Activated CD4-positive, alpha-beta T cell treated with anti-CD3 and anti-CD28 coated beads for 24 hours (primary cell): Measurements from ENCODE around the gene ISL2.

Experiments used
- DNase-seq, 2 donors: peaks; one replicate each; pipeline ENCODE4 v3.0.0-alpha.2; 2020; ENCODE audit warnings: low read depth in 2 of 2

The ISL2 gene

DNA sequence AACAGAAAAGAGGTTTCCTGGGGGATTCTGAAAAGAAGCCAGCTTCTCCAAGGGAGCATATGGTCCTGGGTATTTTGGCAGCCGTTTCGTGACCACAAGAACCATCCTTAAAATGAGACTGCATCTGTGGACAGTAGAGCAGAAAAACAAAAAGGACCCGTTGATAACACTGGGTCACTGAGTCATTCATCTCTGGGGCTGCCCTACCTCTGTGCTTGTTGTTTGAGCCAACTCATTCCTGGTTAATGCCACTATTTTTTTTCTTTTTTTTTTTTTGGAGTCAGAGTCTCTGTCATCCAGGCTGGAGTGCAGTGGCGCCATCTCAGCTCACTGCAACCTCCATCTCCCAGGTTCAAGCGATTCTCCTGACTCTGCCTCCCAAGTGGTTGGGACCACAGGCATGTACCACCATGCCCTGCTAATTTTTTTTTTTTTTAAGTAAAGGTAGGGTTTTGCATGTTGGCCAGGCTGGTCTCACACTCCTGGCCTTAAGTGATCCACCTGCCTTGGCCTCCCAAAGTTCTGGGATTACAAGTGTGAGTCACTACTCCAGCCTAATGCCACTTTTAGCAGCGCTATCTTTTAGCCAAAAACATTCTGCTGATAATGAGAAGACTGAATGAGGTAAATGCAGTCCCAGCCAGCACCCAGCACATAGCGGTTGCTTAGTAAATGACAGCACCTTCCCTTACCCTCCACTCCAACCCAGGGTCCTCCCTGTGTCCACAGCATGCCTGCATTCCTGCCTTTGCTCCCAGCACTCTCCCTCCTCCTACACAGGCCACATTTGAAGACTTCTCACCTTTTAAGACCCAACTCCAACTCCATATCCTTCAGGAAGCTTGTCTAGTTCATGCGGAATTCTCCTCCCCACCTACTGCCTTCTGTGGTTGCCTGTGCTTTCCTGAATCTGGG lies 9.1 kb upstream of the ISL2 start:
- no peak for DNase-seq

DNA sequence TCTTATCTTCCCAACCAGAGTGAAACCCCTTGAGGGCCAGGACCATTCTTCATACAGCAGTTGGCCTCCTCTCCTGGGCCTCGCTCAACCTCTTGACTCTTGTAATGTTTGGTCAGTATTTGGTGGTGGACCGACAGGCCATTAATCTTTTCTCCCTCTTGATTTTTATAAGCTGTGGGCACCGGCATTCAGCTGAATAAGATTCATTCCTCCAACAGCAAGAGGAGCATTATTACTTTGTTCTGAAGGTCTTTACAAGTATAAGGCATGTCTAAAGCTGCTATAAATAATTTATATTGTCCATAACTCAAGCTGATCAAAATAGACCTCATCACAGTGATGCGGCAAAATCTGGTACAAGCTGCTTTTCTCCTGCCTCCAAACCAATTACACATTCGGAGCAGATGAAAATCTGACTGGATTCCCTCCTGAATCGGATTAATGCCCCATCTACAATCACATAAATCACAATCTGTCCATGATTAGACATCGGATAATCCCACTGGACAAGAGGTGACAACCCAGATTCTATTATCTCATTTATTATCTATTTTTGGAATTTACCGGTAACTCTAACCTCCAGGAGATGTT lies 8.4 kb upstream of the ISL2 start:
- DNase-seq, result no peak

DNA sequence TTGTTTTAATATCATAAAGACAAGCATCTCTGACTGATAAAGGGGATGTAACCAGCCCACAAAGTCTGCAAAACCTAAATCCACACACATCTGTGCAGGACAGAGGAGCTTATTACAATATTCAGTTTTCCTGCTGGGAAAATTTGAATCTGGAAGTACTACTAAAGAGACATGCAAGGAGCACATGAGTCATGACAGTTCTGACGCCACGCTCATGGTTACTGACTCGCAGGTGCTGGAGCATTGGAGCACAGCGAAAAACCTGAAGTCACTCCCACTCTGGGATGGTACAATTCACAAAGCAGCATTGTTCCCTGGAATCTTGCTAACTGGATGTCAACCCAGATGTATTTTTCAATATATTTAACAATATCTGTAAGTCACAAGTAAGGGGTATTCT lies 7.6 kb upstream of the ISL2 start:
- no peak for DNase-seq

DNA sequence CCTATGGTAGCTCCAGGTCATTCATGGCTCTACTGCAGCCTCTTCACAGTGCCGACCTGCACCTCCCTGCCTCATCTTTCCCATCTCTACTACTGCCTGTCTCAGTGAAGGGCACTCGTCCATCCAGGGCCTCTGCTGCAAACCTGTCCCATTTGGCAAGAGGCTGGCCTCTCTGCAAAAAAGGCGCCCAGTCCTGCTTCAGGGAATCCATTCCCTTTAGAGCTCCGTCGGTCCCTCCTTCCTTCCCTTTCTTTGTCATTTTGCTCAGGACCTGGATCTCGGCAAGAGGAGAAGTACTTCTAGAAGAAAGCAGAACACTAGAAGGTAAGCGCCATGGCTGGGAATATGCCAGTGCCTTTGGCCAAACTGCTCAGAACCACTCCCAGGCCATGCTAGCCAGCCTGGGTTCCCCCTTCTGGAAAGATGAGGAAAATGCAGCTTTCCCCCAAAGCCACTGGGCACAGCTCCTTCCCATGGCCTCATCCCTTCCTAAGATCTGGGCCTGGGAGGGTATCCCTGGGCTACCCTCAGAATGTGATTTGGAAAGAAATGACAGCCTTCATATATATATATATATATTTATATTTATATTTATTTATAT lies 6.4 kb upstream of the ISL2 start:
- no peak for DNase-seq

DNA sequence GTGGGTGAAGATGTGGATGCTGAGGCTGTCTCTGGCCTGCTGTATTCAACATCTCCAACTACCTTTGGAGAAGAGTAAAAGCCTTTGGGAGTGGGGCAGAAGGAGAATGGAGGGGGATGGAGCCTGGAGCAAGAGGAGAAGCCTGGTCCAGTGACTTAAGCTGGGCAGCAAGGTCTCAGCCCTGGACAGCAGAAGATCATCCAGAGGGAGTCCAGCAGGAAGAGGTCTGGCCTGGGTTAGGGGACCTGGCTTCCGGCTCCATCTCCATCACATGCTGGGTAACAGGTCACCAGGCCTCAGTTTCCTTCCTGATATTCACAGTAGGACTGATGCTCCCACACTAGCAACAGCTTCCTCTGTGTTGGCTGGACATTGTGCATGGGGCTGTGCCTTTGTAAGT lies 3.8 kb upstream of the ISL2 start:
- no peak for DNase-seq

DNA sequence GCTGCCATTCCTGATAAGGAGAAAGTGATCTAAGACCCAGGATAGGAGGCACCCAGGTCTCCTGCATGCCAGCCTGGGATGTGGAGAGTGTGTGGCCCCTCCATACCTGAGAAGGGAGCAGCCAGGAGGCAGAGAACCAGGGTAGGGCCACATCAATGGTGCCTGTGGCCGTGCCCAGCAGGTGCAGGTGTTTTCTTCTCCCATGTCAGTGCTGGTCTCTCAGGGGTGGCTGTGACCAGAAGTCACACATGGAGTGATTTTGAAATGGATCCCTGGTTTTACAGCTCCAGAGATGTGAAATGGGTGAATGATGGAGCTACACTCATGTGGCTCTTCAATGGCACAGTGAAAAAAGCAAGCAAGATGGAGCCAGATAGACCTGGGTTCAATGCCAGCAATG lies 3.3 kb upstream of the ISL2 start:
- no peak for DNase-seq

DNA sequence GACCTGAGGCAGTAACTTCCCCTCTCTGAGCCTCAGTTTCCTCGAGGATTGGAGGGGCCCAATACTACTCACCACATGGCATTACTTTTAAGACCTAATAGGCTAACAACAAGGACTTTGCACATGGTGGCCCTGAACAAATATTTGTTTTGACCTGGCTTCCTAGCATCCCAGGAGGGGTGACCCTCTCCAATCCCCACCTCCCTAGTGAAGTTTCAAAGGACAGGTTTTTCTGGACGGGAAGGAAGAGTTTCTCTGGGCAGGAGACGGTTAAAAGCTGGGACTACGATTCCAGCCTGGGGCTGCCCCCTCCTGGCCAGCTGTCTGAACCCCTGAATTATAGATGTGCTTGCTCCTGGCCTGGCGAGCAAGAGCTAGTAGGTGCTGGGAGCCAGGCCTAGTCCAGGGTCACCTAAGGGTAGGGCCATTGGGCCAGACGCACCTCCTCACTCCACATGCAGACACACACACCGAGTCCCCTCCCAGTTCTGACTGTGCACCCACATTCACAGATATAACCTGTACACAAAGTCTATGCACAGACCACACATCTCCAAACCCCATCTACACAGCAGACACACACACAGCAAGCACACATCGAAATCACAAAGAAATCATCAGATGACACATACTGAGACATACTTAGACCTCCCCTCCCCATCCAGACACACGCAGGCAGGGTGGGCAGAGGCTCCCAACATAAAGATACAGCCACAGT lies 2.7 kb upstream of the ISL2 start:
- DNase-seq, result no peak

DNA sequence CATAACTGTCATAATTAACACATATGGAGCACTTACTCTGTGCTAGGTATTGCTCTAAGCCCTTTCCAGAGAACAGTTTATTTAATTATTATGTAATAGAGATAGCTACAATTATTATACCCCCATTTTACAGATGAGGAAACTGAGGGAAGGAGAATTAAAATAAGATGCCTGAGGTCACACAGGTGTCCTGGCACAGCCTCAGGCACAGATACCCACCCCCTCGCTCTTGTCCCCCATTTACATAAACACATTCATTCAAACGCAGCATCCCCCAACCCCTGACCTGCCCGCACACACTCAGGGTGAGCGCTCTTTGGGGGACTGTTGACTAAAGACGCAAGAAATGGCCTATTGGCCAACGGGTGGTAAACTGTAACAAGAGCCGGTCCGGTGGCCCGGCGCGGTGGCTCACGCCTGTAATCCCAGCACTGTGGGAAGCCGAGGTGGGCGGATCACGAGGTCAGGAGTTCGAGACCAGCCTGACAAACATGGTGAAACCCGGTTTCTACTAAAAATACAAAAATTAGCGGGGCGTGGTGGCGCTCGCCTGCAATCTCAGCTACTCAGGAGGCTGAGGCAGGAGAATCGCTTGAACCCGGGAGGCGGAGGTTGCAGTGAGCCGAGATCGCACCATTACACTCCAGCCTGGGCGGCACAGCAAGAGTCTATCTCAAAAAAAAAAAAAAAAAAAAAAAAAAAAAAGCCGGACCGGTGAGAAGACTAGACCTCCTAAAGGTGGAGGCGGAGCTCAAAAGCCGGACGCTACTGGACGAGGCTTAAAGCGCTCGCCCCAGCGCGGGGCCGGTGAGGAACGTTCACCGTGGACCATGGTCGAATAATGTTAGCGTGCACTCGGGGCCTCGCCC lies 1.9 kb upstream of the ISL2 start:
- no peak for DNase-seq

DNA sequence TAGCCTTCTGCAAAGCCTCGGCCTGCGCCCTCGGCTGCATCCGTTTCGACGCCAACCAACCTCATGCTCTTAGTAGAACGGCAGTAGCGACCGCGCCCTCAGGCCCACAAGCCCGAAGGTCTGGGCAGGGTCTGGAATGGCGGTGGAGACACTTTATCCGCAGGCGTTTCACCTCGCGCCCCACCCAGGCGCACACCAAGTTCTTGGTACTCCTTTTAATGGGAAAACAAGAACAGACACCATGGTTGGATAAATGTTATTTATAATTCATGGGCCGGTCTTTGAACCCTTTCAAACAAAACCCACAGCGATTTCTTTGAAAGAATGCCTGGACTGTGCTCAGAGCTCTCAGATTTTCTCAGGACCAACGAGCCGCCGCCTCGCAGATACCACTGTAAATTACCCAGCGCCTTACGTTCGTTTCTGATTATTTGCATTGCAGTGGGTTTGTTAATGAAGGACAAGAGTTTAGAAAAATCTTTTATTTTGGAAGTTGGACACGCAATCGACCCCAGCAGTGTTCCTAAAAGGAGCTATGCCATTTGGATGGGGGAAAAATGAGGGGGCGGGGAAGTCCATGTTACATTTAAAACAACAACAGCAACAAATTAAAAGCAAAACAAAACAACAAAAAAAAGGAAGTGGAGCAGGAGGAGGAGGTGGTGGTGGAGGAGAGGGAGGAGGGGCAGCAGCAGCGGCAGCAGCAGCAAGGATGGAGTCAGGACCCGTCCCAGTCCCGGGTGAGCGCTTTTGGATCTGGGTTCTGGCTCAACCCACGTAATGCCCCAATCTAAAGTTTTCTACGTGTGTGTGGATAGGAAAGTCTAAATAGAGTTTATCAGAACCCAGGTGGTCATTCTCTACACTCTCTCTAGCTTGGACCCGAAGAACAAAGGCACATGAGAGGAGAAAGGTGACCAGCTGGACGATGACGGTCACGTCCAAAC lies 993 bp upstream of the ISL2 start:
- no peak for DNase-seq

DNA sequence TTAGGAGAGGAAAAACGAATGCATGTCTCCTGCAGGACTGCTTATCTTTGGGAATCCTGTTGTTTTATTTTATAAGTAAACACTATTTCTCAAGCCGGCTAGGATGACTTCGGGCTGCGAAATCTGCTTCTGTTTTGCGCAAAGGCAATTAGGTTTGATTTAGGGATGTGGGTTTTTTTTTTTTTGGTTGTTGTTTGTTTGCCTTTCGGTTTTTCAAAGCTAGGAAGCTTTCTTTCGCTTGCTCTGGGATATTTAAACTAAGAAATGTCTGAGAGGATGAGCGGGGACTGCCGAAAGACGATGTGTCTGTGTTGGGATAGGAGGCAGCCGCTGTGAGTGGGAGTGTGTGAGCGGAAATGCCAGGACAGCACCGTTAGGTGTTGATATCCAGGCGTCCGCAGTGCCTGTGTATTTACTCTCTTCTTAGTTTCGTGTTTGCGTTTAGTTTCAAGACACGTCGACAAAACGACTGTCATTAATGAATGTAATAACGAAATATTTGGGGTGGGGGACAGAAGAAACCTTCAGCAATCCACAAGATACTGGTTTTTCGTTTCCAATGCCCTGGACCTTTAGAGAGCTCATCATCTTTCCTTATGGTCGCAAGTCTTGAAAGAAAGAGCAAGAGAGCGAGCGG lies 604 bp downstream of the ISL2 start:
- DNase-seq, result no peak

DNA sequence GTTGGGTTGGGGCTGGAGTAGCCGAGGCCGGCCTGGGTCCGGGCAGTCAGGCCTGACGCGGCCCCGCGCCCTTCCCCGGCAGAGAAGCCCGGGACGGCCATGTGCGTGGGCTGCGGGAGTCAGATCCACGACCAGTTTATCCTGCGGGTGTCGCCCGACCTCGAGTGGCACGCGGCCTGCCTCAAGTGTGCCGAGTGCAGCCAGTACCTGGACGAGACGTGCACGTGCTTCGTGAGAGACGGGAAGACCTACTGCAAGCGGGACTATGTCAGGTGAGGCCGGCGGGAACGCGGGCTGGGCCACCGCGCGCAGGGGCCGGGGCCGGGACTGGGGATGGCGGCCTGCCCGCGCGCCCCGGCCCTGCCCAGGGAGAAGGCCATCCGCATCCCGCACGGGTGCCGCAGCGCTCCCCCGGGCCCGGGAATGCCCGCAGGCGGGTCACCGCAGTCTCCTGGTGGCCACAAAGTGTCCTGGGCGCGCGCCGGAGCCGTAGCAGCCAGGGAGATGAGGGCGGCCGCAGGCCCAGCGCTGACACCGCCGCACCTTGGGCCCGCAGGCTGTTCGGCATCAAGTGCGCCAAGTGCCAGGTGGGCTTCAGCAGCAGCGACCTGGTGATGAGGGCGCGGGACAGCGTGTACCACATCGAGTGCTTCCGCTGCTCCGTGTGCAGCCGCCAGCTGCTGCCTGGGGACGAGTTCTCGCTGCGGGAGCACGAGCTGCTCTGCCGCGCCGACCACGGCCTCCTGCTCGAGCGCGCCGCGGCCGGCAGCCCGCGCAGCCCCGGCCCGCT lies 1.3 kb downstream of the ISL2 start:
- no peak for DNase-seq

DNA sequence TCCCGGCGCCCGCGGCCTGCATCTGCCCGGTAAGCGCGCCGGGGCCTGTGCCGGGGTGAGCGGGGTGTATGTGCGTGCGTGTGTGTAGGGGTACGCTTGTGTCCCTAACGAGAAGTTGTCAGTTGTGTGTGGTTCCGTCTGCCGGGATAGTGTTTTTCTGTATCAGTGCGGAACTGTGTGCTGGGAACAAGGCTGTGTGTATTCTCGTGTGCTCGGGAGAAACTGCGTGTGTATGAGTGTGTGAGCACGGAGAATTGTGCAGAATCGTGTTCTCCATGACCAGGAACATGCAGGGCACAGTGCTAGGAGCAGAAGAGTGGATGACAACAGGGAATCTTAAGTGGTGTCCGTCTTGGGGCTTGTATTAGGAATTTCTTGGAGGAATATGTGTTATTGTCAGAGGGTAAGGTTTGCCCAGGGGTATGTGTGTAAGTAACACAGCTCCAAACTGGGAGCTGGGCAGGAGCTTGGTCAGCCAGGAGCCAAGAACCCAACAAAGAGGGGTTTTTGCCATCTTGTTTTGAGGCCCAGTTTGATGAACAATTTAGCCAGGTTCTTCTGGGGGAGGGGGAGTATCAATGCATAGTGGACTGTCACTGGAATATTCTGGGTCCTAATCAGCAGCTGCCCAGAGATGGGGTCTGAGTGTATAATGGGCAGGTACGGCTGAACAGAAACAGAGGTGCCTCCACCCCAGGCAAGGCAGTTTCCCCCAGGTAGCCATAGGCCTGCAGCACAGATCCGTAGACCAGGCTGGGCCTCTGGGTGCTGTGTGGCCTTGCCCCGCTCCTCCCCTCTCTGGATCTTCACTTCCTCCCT lies 2.1 kb downstream of the ISL2 start:
- no peak for DNase-seq

DNA sequence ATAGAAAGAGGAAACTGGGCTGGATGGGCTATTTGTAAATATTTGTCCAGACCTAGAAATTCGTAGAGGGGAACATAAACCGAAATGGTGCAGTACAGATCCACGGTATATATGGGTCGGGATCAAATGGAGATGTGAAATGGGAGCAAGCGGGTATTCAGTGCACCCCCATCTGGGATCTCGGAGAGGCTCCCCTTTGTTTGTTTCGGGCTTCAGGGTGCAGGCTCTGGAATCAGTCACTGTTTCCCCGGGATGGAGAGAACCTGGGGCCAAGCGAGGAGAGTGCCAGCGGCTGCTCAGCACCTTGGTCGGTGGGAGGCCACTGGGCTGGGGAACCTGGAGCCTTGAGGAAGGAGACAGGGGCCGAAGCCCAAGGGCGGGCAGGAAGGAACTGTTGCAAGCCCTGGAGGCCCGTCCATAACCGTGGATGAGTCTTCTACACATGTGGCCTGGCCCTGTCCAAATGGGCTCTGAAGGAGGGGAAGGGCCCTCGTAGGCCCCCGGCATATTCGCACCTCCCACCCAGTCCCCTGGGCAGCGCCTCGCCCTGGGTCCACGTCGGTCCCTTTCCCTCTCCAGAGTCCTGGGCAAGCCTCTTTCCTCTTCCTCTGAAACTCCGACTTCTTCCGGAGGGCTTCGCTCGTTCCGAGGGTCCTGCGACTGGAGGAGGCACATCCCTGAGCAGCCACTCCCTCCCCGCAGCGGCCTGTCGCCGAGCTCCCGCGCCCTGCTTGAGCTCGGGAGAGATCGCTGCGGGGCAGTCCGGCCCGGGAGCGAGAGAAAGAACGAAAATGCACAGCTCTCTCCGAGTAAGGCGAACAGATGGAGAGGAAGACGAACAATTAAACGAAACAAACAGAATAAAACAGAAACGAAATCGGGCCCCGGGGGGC lies 3.0 kb downstream of the ISL2 start:
- no peak for DNase-seq

DNA sequence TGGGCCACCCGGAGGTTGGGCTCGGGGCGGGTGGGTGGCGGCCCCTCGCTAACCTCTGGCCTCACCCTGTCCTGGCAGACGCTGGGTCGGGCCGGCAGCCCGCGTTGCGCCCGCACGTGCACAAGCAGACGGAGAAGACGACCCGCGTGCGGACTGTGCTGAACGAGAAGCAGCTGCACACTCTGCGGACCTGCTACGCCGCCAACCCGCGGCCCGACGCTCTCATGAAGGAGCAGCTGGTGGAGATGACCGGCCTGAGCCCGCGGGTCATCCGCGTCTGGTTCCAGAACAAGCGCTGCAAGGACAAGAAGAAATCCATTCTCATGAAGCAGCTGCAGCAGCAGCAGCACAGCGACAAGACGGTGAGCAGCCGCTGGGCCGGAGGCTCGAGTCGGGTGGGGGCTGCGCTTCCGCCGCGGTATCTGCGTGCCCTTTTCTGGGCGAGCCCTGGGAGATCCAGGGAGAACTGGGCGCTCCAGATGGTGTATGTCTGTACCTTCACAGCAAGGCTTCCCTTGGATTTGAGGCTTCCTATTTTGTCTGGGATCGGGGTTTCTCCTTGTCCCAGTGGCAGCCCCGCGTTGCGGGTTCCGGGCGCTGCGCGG lies 3.7 kb downstream of the ISL2 start:
- DNase-seq, result no peak

DNA sequence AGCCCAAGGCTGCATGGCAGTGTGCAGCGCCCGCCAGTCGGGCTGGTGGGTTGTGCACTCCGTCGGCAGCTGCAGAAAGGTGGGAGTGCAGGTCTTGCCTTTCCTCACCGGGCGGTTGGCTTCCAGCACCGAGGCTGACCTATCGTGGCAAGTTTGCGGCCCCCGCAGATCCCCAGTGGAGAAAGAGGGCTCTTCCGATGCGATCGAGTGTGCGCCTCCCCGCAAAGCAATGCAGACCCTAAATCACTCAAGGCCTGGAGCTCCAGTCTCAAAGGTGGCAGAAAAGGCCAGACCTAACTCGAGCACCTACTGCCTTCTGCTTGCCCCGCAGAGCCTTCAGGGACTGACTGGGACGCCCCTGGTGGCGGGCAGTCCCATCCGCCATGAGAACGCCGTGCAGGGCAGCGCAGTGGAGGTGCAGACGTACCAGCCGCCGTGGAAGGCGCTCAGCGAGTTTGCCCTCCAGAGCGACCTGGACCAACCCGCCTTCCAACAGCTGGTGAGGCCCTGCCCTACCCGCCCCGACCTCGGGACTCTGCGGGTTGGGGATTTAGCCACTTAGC lies 4.3 kb downstream of the ISL2 start:
- DNase-seq, result no peak

DNA sequence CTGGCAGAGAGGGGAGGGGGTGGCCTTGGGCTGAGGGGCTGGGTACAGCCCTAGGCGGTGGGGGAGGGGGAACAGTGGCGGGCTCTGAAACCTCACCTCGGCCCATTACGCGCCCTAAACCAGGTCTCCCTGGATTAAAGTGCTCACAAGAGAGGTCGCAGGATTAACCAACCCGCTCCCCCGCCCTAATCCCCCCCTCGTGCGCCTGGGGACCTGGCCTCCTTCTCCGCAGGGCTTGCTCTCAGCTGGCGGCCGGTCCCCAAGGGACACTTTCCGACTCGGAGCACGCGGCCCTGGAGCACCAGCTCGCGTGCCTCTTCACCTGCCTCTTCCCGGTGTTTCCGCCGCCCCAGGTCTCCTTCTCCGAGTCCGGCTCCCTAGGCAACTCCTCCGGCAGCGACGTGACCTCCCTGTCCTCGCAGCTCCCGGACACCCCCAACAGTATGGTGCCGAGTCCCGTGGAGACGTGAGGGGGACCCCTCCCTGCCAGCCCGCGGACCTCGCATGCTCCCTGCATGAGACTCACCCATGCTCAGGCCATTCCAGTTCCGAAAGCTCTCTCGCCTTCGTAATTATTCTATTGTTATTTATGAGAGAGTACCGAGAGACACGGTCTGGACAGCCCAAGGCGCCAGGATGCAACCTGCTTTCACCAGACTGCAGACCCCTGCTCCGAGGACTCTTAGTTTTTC lies 4.9 kb downstream of the ISL2 start:
- no peak for DNase-seq
